NCI-H2171 treated with DMSO at 0.1 percent for 48 hours (cell line): ENCODE data around the gene YWHAQ.

ENCODE experiments used
- DNase-seq: peaks from one replicate; lab custom pipeline; 2025; lab: John Stamatoyannopoulos, UW

YWHAQ gene

GRCh38 chr2:9630736-9631552, at the start of gene YWHAQ:
Gene YWHAQ (minus strand): TSS chr2:9630997. CDS start chr2:9630452, 545 bp downstream.
- peak; percentile 99 for DNase-seq

- DNase-seq: no peak
These were observed 49.3 kb upstream of the YWHAQ start for GRCh38 chr2:9680082-9680481.

- no peak for DNase-seq
These were observed 48.4 kb upstream of the YWHAQ start for GRCh38 chr2:9679218-9679617.

- DNase-seq: no peak
These were observed 47.7 kb upstream of the YWHAQ start for GRCh38 chr2:9678544-9678943.

GRCh38 chr2:9675415-9676351, 44.9 kb upstream of the YWHAQ start:
- peak; percentile 19 for DNase-seq

- no peak for DNase-seq
These were observed 44.2 kb upstream of the YWHAQ start for GRCh38 chr2:9674891-9675414.

GRCh38 chr2:9673914-9674481, 43.2 kb upstream of the YWHAQ start:
- DNase-seq: no peak

GRCh38 chr2:9668687-9669345, 38.0 kb upstream of the YWHAQ start:
- DNase-seq: peak; percentile 12

- no peak for DNase-seq
These were observed 37.0 kb upstream of the YWHAQ start for GRCh38 chr2:9667826-9668225.

- no peak for DNase-seq
These were observed 35.5 kb upstream of the YWHAQ start for GRCh38 chr2:9666306-9666705.

- DNase-seq: no peak
These were observed 35.1 kb upstream of the YWHAQ start for GRCh38 chr2:9665898-9666297.

GRCh38 chr2:9664365-9664764, 33.6 kb upstream of the YWHAQ start:
- no peak for DNase-seq

GRCh38 chr2:9663008-9663879, 32.4 kb upstream of the YWHAQ start:
- DNase-seq: peak; percentile 88

GRCh38 chr2:9661261-9661660, 30.5 kb upstream of the YWHAQ start:
- DNase-seq: no peak

GRCh38 chr2:9660781-9661180, 30.0 kb upstream of the YWHAQ start:
- no peak for DNase-seq

GRCh38 chr2:9660154-9660553, 29.4 kb upstream of the YWHAQ start:
- DNase-seq: no peak

- DNase-seq: peak; percentile 90
These were observed 28.2 kb upstream of the YWHAQ start for GRCh38 chr2:9658972-9659371.

- DNase-seq: no peak
These were observed 26.9 kb upstream of the YWHAQ start for GRCh38 chr2:9657731-9658130.

GRCh38 chr2:9657083-9657482, 26.3 kb upstream of the YWHAQ start:
- no peak for DNase-seq

GRCh38 chr2:9656270-9656766, 25.5 kb upstream of the YWHAQ start:
- DNase-seq: no peak
